Retina (tissue), 1 donor: Measurements from ENCODE around the gene PHLDB1.
A peak's percentile ranks its signal among the peaks of the same experiment; 100 is the strongest.
"Not testable (repeated sequence)": the region's sequence is repeated elsewhere in the genome, so short reads cannot be mapped to it uniquely, and the experiment has no call there.

Source experiments
- DNase-seq: peaks from one replicate; pipeline ENCODE4 v3.0.0-alpha.2; 2016

The PHLDB1 gene

GRCh38 chr11:118661425-118662301 lies 54.2 kb downstream of the PHLDB1 start:
- no peak for DNase-seq

- no peak for DNase-seq
Measured at GRCh38 chr11:118662401-118663271, 55.2 kb downstream of the PHLDB1 start.

DNA sequence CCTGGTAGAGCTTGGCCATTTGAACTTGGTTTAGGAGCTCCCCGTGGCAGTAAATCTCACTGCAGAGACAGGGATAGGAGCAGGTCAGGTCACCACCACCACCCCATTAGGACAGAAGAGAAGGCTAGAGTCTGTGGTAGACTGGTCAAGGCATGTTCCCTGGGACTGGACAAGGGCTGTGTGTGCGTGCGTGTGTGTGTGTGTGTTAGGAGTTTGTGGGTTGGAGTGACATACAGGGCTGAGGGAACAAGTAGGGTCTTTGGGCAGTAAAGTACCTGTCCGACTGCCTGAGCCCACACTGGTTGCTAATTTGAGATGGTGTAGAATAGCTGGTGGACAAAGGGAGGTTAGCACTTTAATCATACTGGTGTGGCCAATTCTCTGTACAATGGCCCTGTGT lies 56.0 kb downstream of the PHLDB1 start:
- no peak for DNase-seq

- no peak for DNase-seq
Measured at GRCh38 chr11:118663902-118664301, 56.5 kb downstream of the PHLDB1 start.

DNA sequence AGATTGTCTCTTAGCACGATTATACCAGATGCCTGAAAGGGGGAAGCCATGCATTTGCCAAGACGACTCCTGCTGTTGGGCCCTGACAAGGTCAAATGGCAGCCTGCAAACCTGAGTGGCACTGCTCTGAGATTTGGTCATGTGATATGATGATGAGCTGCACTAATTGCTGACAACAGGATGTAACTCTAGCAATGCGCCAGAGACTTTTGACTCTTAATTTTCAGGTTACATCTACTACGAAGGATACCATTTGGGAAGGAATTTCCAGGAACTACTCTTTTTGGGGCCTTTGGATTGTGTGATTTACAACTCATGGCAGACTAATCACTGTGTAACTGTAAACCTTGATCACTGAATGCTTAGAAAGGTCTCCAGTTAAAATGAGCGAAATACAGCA lies 59.0 kb downstream of the PHLDB1 start:
- no peak for DNase-seq

- DNase-seq: no peak
Measured at GRCh38 chr11:118670063-118670462, 62.6 kb downstream of the PHLDB1 start.

- DNase-seq: no peak
Measured at GRCh38 chr11:118671254-118671653, 63.8 kb downstream of the PHLDB1 start.

- no peak for DNase-seq
Measured at GRCh38 chr11:118672846-118673245, 65.4 kb downstream of the PHLDB1 start.

GRCh38 chr11:118673361-118674081 lies 66.1 kb downstream of the PHLDB1 start:
- DNase-seq: no peak

DNA sequence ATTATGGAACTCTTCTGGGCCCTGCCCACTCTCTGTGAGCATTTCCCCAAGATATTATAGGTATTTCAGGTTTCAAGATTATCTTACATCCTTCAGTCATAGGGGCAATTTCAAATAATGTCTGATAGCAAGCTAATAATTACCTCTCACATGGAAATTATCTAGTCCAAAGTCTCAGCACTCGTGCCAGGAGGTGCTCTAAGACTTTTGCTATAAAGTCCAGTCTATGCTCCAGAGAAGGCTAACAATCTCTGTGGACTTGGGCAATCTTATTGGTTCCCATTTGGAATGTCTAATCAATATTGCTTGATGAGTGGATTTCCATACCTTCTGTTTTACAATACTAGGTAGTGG lies 66.6 kb downstream of the PHLDB1 start:
- DNase-seq: no peak

GRCh38 chr11:118677977-118678376 lies 70.6 kb downstream of the PHLDB1 start:
- DNase-seq: no peak

DNA sequence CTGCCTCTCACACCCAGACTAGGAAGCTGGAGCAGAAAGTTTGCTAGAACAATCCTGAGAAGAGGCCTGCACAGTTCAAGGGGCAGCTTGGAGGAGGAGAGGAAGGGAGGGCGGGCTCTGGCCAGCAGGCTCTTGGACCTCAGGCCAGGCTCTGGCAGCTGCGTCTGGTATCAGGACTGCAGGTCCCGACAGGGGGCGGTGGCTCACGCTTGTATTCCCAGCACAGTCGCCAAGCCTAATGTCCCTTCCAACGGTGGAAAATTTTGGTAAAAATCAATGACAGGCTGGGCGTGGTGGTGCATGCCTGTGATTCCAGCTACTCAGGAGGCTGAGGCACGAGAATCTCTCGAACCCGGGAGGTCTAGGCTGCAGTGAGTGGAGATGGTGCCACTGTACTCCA lies 71.5 kb downstream of the PHLDB1 start:
- not testable (repeated sequence) for DNase-seq

GRCh38 chr11:118679483-118679882 lies 72.1 kb downstream of the PHLDB1 start, which contains the start of gene TREH:
Gene TREH, minus strand, starts transcription at chr11:118679650. Its CDS starts 23 bp downstream, at chr11:118679627.
- DNase-seq: no peak

DNA sequence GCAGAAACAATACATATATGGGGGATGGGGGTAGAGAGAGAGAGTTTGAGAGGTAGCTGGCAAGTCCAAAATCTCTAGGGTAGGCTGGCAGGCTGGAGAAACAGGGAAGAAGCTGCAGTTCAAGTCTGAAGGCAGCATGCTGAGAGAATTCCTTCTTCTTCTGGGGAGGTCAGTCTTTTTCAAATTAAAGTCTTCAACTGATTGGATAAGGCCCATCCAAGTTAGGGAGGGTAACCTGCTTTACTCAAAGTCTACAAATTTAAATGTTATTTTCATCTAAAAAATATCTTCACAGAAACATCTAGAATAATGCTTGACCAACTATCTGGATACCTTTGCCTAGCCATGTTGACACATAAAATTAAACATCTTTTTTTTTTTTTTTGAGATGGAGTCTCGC lies 75.0 kb downstream of the PHLDB1 start:
- DNase-seq: no peak

- DNase-seq: not testable (repeated sequence)
Measured at GRCh38 chr11:118682939-118683338, 75.5 kb downstream of the PHLDB1 start.

GRCh38 chr11:118684187-118684586 lies 76.8 kb downstream of the PHLDB1 start:
- no peak for DNase-seq

- no peak for DNase-seq
Measured at GRCh38 chr11:118687906-118688305, 80.5 kb downstream of the PHLDB1 start.

DNA sequence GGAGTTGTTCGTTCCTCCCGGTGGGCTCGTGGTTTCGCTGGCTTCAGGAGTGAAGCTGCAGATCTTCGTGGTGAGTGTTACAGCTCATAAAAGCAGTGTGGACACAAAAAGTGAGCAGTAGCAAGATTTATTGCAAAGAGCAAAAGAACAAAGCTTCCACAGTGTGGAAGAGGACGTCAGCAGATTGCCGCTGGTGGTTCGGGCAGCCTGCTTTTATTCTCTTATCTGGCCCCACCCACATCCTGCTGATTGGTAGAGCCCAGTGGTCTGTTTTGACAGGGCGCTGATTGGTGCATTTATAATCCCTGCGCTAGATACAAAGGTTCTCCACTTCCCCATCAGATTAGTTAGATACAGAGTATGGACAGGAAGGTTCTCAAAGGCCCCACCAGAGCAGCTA lies 80.9 kb downstream of the PHLDB1 start:
- not testable (repeated sequence) for DNase-seq

DNA sequence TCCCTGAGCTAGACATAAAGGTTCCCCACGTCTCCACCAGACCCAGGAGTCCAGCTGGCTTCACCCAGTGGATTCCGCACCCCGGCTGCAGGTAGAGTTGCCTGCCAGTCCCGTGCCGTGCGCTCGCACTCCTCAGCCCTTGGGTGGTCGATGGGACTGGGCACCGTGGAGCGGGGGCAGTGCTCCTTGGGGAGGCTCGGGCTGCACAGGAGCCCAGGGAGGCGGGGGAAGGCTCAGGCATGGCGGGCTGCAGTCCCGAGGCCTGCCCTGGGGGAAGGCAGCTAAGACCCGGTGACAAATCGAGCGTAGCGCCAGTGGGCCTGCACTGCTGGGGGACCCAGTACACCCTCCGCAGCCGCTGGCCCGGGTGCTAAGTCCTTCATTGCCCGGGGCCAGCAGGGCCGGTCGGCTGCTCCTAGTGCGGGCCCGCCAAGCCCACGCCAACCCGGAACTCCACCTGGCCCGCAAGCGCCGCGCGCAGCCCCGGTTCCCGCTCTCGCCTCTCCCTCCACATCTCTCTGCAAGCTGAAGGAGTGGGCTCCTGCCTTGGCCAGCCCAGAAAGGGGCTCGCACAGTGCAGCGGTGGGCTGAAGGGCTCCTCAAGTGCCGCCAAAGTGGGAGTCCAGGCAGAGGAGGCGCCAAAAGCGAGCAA lies 81.6 kb downstream of the PHLDB1 start:
- no peak for DNase-seq

DNA sequence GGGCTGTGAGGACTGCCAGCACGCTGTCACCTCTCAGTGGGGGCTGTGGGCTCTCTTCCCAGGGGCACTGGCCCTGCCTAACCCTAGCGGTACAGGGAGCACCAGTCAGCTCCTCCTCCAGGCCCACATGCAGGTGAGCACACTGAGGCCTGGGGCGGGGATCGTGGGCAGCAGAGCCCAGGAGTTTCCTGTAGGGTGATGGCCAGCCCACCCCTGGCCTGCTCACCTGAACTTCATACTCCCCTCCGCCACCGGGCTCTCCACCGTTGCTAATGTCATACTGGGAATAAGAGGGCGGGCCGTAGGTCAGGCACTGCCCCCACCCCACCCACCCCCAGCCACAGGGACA lies 82.1 kb downstream of the PHLDB1 start:
- no peak for DNase-seq

- peak; percentile 98 for DNase-seq
Measured at GRCh38 chr11:118689852-118690552, 82.6 kb downstream of the PHLDB1 start.
